Neuronal stem cell (in vitro differentiated cells): ENCODE measurements around the gene MARVELD1.

Source experiments
- DNase-seq: peaks from one replicate; pipeline ENCODE4 v3.0.0-alpha.2; 2013; ENCODE audit warnings: low spot score
- H2AFZ ChIP-seq: one replicate; pipeline ENCODE4 v1.6.1; 2013; ENCODE audit warnings: mild to moderate bottlenecking, low read length, inconsistent platforms
- H2AK5ac ChIP-seq: 2 replicates; pipeline ENCODE4 v1.6.1; 2013; ENCODE audit warnings: low read depth, mild to moderate bottlenecking, inconsistent platforms, low read length, moderate library complexity, mixed read lengths
- H2BK120ac ChIP-seq: 2 replicates; pipeline ENCODE4 v1.6.1; 2013; ENCODE audit warnings: low read depth, mild to moderate bottlenecking, inconsistent platforms, low read length, moderate library complexity, mixed read lengths
- H2BK12ac ChIP-seq: one replicate; pipeline ENCODE4 v1.6.1; 2013; ENCODE audit warnings: low read length, inconsistent platforms
- H2BK15ac ChIP-seq: 2 replicates; pipeline ENCODE4 v1.6.1; 2013; ENCODE audit warnings: mild to moderate bottlenecking, low read length, inconsistent platforms, mixed read lengths
- H2BK5ac ChIP-seq: one replicate; pipeline ENCODE4 v1.6.1; 2013; ENCODE audit warnings: inconsistent platforms, mild to moderate bottlenecking, low read length, moderate library complexity
- H3K14ac ChIP-seq: one replicate; pipeline ENCODE4 v1.6.1; 2013; ENCODE audit warnings: low read length, inconsistent platforms
- H3K18ac ChIP-seq: 2 replicates; pipeline ENCODE4 v1.6.1; 2013; ENCODE audit warnings: low read length, inconsistent platforms
- H3K23ac ChIP-seq: 2 replicates; pipeline ENCODE4 v1.6.1; 2013; ENCODE audit warnings: low read depth, mild to moderate bottlenecking, mixed read lengths, low read length, inconsistent platforms; ENCODE audit not compliant: poor library complexity
- H3K27ac ChIP-seq: replicated peaks from 3 replicates; pipeline ENCODE4 v1.5.1; 2013; ENCODE audit warnings: low read length, inconsistent platforms
- H3K27me3 ChIP-seq, 3 experiments: 2 replicates each; pipeline ENCODE4 v1.6.1; 2013; ENCODE audit warnings: low read length in 3 of 3, mild to moderate bottlenecking in 2 of 3, inconsistent platforms in 1 of 3, low read depth in 1 of 3, mixed read lengths in 1 of 3, moderate library complexity in 1 of 3; ENCODE audit not compliant: control insufficient read depth in 3 of 3, insufficient read depth in 3 of 3
- H3K36me3 ChIP-seq, 2 donors: replicated peaks in 1 of 2; 2 replicates each; pipeline ENCODE4 v1.6.1; 2013; ENCODE audit warnings: low read length in 2 of 2; ENCODE audit not compliant: control insufficient read depth in 2 of 2, insufficient read depth in 2 of 2
- H3K4ac ChIP-seq: 2 replicates; pipeline ENCODE4 v1.6.1; 2013; ENCODE audit warnings: inconsistent platforms, mild to moderate bottlenecking, low read length, moderate library complexity
- H3K4me1 ChIP-seq, 2 donors: 1 replicate in 1 of 2; 2 replicates in 1 of 2; pipeline ENCODE4 v1.6.1; 2013; ENCODE audit warnings: low read length in 2 of 2, low read depth in 1 of 2; ENCODE audit not compliant: control insufficient read depth in 2 of 2, insufficient read depth in 1 of 2
- H3K4me2 ChIP-seq: one replicate; pipeline ENCODE4 v1.6.1; 2013; ENCODE audit warnings: mild to moderate bottlenecking, low read length, inconsistent platforms; ENCODE audit not compliant: insufficient read depth, poor library complexity, severe bottlenecking
- H3K4me3 ChIP-seq, 2 donors: 2 replicates each; pipeline ENCODE4 v1.5.1; 2013; ENCODE audit warnings: low read length in 2 of 2, mild to moderate bottlenecking in 2 of 2, inconsistent platforms in 1 of 2, moderate library complexity in 1 of 2
- H3K79me1 ChIP-seq: one replicate; pipeline ENCODE4 v1.6.1; 2013; ENCODE audit warnings: low read depth, mild to moderate bottlenecking, inconsistent platforms, low read length, moderate library complexity
- H3K9ac ChIP-seq: one replicate; pipeline ENCODE4 v1.6.1; 2013; ENCODE audit warnings: mild to moderate bottlenecking, low read depth, low read length, inconsistent platforms; ENCODE audit not compliant: poor library complexity
- H3K9me3 ChIP-seq, 2 donors: replicated peaks in 1 of 2; 2 replicates each; pipeline versions ENCODE3 to v1.6.1; 2013; ENCODE audit warnings: low read length in 2 of 2, mild to moderate bottlenecking in 2 of 2, inconsistent platforms in 1 of 2, low read depth in 1 of 2, mixed read lengths in 1 of 2, moderate library complexity in 1 of 2; ENCODE audit not compliant: control insufficient read depth in 2 of 2, insufficient read depth in 1 of 2
- H4K8ac ChIP-seq: one replicate; pipeline ENCODE4 v1.6.1; 2013; ENCODE audit warnings: low read depth, mild to moderate bottlenecking, inconsistent platforms, low read length, moderate library complexity
- H4K91ac ChIP-seq: one replicate; pipeline ENCODE4 v1.6.1; 2013; ENCODE audit warnings: low read length, low read depth, mild to moderate bottlenecking, inconsistent platforms; ENCODE audit not compliant: poor library complexity
- WGBS, 2 donors: extraction: QIAGEN DNeasy Blood & Tissue Kit; methylation state at CpG; one replicate each; pipeline ENCODE4 v1.1.7; 2013; ENCODE audit warnings: missing lambda C conversion rate in 2 of 2, mixed read lengths in 1 of 2; ENCODE audit not compliant: insufficient read length in 2 of 2, insufficient replicate concordance in 1 of 2; ENCODE audit errors: extremely low coverage in 2 of 2; 5-methylcytosine and 5-hydroxymethylcytosine counted together

MARVELD1 gene

GRCh38 chr10:97733256-97733655 is 19.7 kb downstream of the MARVELD1 start:
- H3K23ac ChIP-seq, result no peak overlapping the region
- no peak overlapping the region for H2BK120ac ChIP-seq
- WGBS, 2 donors, result no CpG with 5 or more reads among the region's 5 CpGs
- no peak overlapping the region for H2BK15ac ChIP-seq
- H3K4me3 ChIP-seq, result no peak overlapping the region
- no peak overlapping the region for H2AFZ ChIP-seq
- no peak overlapping the region for H3K4ac ChIP-seq
- H3K27me3 ChIP-seq, result peaks cover 0 to 10% (median 6%) of the 10 kb centered on the region in 3 experiments
- peaks cover 4% of the 10 kb centered on the region for H3K79me1 ChIP-seq
- H3K27ac ChIP-seq, result no peak overlapping the region
- no peak overlapping the region for H2BK5ac ChIP-seq
- no peaks in the 10 kb centered on the region for H3K36me3 ChIP-seq
- H3K4me1 ChIP-seq, result peaks cover 6 to 8% of the 10 kb centered on the region in 2 donors
- H3K9me3 ChIP-seq, result peaks cover 6 to 11% of the 10 kb centered on the region in 2 donors
- H3K18ac ChIP-seq, result no peak overlapping the region
- no peak overlapping the region for H4K91ac ChIP-seq
- H4K8ac ChIP-seq, result no peak overlapping the region
- DNase-seq, result no peak
- no peak overlapping the region for H3K14ac ChIP-seq
- no peak overlapping the region for H3K9ac ChIP-seq
- no peak overlapping the region for H2BK12ac ChIP-seq
- no peak overlapping the region for H3K4me2 ChIP-seq
- no peak overlapping the region for H2AK5ac ChIP-seq

DNA sequence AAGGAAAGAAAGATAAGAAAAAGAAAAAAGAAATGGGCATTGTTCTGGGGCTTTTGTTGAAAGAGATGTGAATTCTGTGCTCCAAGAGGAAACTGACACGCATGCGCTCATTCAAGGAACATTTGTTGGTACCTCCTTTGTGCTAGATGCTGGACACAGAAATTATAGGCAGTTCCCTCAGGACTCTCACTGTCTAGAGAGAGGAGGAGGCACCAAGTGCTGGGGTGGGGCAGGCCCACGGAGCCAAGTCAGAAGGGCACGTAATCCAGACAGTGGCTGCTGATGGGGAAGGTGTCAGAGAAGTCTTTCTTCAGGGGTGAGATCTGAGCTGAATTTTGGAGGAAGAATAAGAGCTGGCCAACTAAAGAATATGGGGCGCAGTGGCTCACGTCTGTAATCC is 20.5 kb downstream of the MARVELD1 start:
- Histone ChIP-seq H2BK5ac (no peak overlapping the region), H3K4me2 (no peak overlapping the region), H4K91ac (no peak overlapping the region), H3K14ac (no peak overlapping the region), H2BK120ac (no peak overlapping the region), H3K4me1 (peaks cover 6 to 10% of the 10 kb centered on the region in 2 donors), H4K8ac (no peak overlapping the region), H3K27me3 (peaks cover 0 to 10% (median 6%) of the 10 kb centered on the region in 3 experiments), H3K18ac (no peak overlapping the region), H3K36me3 (peaks cover 0 to 6% of the 10 kb centered on the region in 2 donors), H3K9ac (no peak overlapping the region), H3K79me1 (peaks cover 7% of the 10 kb centered on the region), H2BK12ac (no peak overlapping the region), H3K4ac (no peak overlapping the region), H3K23ac (no peak overlapping the region), H3K9me3 (peaks cover 6 to 11% of the 10 kb centered on the region in 2 donors), H3K27ac (no peak overlapping the region), H3K4me3 (no peak overlapping the region), H2AK5ac (no peak overlapping the region), H2AFZ (no peak overlapping the region), H2BK15ac (no peak overlapping the region)
- DNase-seq, result no peak
- WGBS, 2 donors, result no CpG with 5 or more reads among the region's 6 CpGs

GRCh38 chr10:97736403-97736901 is 22.9 kb downstream of the MARVELD1 start:
- H4K91ac ChIP-seq, result no peak overlapping the region
- H2BK120ac ChIP-seq, result no peak overlapping the region
- no peak overlapping the region for H3K27ac ChIP-seq
- peaks cover 6 to 11% of the 10 kb centered on the region in 2 donors for H3K9me3 ChIP-seq
- no peak overlapping the region for H2BK15ac ChIP-seq
- H3K4me2 ChIP-seq, result no peak overlapping the region
- H2BK12ac ChIP-seq, result no peak overlapping the region
- no peak for DNase-seq
- peak overlapping the region; percentile 4 for H3K18ac ChIP-seq
- no peak overlapping the region for H3K14ac ChIP-seq
- no peak overlapping the region for H3K9ac ChIP-seq
- peaks cover 6 to 10% of the 10 kb centered on the region in 2 donors for H3K4me1 ChIP-seq
- no peak overlapping the region for H3K4ac ChIP-seq
- H3K27me3 ChIP-seq, result peaks cover 0 to 10% (median 6%) of the 10 kb centered on the region in 3 experiments
- H3K23ac ChIP-seq, result peak overlapping the region; percentile 83
- WGBS, 2 donors, result no CpG with 5 or more reads among the region's 13 CpGs
- peaks cover 7% of the 10 kb centered on the region for H3K79me1 ChIP-seq
- H2AK5ac ChIP-seq, result no peak overlapping the region
- H2AFZ ChIP-seq, result peak overlapping the region; percentile 82
- no peak overlapping the region for H4K8ac ChIP-seq
- peaks cover 6 to 26% of the 10 kb centered on the region in 2 donors for H3K36me3 ChIP-seq
- H2BK5ac ChIP-seq, result no peak overlapping the region
- no peak overlapping the region for H3K4me3 ChIP-seq

DNA sequence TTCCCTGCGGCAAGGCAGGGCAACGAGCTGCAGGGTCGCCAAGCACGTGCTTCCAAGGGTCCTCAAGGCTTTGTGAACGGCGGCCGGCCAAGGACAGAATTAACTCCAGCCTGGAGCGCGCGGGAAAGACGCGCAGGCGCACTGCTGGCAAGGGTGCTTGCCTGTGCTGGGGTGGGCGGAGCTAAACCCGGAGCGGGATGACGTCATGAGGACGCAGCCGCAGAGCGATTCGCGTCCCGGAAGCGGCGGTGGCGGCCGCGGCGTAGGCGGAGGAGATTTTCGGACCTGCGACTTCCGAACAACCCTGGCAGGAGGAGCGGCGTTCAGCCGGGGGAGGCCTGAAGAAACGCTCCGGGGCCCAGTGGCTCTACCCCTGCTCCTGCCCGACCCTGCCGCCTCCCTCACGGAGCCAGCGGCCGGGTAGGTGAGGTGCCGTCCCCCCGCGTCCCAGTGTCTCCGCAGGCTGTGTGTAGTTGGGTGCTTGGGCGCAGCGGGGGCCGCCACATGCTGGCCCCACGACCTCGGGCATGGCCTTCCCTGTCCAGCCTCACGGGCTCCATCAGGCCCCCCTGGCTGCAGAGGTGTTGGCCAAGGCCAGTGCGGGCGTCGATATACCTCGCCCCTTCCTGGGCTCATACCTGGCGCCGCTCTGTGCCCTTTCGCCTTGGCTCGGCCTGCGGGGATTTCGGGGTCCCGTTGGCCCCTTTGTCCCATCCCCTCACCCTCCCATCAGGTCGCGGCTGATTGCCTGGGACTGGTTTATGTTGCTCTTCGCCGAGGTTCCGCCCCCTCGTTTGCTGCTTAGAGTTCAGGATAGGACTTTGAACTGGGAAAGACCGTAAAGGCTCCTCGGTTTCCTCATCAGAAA is 23.6 kb downstream of the MARVELD1 start, which contains the start of gene ZFYVE27:
Gene ZFYVE27, plus strand, starts transcription at position 227 of the 868 bp plus-strand sequence. CDS start 1,350 bp downstream, outside the sequence.
- no peak within 1 kb of the TSS for H3K4ac ChIP-seq
- H3K18ac ChIP-seq, result peak within 1 kb of the TSS; percentile 87
- peak; percentile 93 for DNase-seq
- no peak within 1 kb of the TSS for H2AK5ac ChIP-seq
- H2BK5ac ChIP-seq, result no peak within 1 kb of the TSS
- no peak within 1 kb of the TSS for H3K27ac ChIP-seq
- H2BK120ac ChIP-seq, result no peak within 1 kb of the TSS
- peak within 1 kb of the TSS; percentile 82 for H2AFZ ChIP-seq
- peaks cover 0 to 10% (median 6%) of the 10 kb centered on the region in 3 experiments for H3K27me3 ChIP-seq
- H3K36me3 ChIP-seq, result peaks cover 6 to 31% of the 10 kb centered on the region in 2 donors
- H3K9me3 ChIP-seq, result peaks cover 6 to 11% of the 10 kb centered on the region in 2 donors
- H2BK12ac ChIP-seq, result no peak within 1 kb of the TSS
- H2BK15ac ChIP-seq, result no peak within 1 kb of the TSS
- peak within 1 kb of the TSS; percentile 96 to 98 for H3K4me3 ChIP-seq
- no CpG with 5 or more reads among the region's 72 CpGs for WGBS, 2 donors
- peak within 1 kb of the TSS; percentile 89 for H3K4me2 ChIP-seq
- H3K9ac ChIP-seq, result peak within 1 kb of the TSS; percentile 97
- H3K23ac ChIP-seq, result peak within 1 kb of the TSS; percentile 83
- peak within 1 kb of the TSS; percentile 83 for H3K14ac ChIP-seq
- no peak within 1 kb of the TSS for H4K91ac ChIP-seq
- no peak within 1 kb of the TSS for H4K8ac ChIP-seq
- H3K79me1 ChIP-seq, result peaks cover 7% of the 10 kb centered on the region
- peaks cover 6 to 10% of the 10 kb centered on the region in 2 donors for H3K4me1 ChIP-seq
